GM19238 (cell line): ENCODE results near the gene UNC13B.
"Not testable (repeated sequence)": the region's sequence is repeated elsewhere in the genome, so short reads cannot be mapped to it uniquely, and the experiment has no call there.

ENCODE experiments used
- DNase-seq: peaks from one replicate; pipeline ENCODE4 v3.0.0; 2011; ENCODE audit warnings: low spot score; ENCODE audit not compliant: insufficient read length

The UNC13B gene

DNA sequence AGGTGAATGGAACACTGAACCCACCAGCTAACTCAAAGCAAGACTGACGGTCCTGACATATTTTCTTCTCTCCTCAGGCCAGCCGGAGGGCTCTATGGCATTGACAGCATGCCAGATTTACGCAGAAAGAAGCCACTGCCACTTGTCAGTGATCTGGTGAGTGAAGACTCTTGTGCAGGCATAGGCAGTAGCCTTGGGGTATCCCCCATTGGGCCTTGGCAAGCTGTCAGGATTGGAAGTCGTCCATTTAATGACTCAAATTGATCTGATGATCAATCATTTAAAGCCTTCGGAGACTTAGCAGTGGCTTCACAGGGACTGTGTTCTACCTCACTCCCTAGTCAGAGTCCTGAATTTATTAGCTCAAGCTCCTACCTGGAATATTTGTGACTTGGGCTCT is 208.4 kb downstream of the UNC13B start:
- DNase-seq = no peak

DNA sequence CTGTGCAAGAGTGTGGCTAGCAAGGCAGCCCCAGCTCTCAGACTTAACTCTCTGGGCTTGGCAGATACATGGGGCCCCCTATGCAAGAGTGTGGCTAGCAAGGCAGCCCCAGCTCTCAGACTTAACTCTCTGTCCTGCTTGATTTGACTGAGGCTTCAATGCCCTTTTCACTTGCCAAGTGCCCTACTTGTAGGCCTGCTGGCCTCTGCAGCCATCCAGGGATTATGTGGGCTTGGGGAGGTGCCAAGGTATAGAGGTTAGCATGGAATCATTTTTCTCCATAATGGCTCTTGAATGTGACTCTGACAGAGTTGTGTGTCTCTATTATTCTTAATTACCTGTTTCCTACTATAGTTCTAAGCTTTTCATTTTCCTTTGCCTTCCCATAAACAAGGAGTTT is 212.6 kb downstream of the UNC13B start:
- DNase-seq = no peak

DNA sequence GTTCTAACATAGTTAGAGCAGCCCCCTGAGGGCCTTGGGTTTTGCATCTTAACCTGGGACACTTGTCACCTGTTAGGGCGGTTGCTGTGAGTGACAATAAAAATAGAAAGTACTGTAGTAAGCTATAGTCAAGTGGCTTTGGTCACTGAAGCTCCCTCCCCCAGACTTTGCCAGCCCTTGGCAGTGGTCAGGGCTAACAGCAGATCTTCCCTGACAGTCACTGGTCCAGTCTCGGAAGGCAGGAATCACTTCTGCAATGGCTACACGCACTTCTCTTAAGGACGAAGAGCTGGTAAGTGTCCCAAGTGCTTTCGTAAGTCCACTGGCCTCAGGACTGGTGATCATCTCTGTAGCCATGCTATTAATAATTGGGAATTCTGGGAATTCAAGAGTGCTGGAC is 213.1 kb downstream of the UNC13B start:
- DNase-seq = no peak

DNA sequence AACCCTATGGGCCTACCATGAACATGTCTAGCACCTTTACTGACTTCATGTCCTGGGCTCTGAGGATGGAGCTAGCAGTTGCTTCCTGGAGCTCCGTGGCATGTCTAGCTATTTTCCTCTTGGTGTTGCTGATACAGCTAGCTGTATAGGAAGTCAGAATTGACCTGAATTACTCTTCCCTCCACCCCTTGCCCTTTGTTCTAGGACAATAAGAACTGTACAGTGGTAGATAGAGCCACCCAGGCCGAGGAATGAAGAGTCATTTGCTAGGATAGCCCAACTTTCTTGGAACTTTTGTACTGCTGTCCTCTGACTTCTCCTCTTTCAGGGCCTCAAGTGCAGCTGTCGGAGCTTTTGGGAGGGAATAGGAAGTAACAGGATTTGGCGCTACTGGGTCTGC is 218.2 kb downstream of the UNC13B start:
- DNase-seq = no peak

DNA sequence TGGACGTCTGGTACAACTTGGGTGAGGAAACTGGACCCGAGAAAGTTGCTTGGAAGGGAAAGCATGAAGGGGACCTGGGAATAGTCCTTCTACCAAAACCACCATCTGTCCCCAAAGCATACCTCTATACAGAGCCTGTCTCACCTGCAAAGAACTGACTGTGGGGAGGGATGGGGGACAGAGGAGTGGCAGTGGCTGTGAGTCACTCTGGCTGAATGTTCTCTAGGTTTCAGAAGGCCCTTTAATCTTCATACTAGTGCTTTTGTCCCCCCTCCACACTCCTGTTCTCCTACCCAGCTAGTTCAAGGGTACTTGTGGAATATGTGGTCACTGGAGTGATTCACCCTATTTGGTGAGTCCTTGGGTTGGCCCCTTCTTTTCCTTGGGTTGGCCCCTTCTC is 218.8 kb downstream of the UNC13B start:
- DNase-seq = no peak

DNA sequence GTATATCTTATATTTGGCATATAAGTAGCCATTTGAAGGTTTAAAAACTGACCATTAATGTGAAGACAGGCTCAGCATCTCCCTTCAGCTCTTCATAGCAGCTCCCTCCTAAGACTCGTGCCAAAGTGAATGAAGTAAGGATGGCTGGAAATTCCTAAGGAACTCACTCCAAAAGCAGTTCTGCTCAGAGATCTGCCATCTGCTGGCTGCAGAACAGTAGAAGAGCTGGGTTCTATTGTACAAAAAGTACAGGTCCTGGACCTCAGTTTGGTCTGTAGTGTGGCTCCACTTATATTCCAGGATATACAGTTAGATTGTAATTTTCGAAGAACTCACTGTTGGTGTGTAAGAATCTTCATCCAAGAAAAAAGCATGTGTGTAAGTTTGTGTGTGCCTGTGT is 223.2 kb downstream of the UNC13B start:
- DNase-seq = no peak

DNA sequence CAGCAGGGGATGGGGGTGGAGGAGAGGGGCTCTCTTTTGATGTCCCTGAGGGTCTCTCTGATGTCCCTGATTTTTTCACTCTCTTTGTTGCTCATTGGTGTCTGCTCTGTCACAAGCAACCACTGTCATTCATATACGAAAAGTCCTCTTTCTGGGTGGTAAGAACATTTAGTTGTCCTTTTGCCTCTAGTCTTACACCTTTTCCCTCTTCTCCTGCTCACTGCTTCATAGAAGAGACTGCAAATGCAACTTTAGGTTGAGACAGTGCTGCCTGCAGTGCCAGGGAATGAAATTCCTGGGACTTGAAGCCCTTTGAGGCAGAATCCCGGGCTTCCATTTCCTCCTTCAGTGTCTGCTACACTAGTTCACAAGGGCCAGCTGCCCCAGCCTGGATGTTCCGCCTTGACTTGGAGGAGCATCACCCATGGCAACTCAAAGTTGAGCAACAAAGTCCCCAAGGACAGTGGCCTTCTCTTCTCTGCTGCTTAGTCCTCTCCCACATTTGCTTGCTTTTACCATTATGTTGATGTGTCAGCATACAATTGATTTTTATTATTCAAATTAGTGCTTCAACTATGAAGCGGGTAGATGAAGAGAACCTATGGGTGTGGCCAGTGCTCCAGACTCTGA is 233.4 kb downstream of the UNC13B start:
- DNase-seq = no peak

DNA sequence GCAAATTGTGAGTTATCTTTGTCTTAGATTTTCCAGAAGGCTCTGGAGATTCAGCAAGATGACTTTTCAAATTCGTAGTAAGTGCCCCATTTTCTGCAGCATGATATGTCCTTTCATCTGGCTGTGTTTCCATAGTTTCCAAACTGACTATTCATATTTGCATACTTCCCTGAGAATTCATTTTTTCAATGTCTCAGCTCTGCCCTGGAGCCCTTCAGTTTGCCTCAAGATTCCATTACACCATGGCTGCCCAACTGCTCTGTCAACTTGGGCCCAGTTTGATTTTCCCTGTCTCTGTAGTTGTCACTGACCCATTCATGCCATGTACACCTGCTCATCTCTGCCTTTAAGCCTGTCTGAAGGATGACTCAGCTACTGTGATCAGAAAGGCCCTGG is 233.9 kb downstream of the UNC13B start:
- no peak for DNase-seq

DNA sequence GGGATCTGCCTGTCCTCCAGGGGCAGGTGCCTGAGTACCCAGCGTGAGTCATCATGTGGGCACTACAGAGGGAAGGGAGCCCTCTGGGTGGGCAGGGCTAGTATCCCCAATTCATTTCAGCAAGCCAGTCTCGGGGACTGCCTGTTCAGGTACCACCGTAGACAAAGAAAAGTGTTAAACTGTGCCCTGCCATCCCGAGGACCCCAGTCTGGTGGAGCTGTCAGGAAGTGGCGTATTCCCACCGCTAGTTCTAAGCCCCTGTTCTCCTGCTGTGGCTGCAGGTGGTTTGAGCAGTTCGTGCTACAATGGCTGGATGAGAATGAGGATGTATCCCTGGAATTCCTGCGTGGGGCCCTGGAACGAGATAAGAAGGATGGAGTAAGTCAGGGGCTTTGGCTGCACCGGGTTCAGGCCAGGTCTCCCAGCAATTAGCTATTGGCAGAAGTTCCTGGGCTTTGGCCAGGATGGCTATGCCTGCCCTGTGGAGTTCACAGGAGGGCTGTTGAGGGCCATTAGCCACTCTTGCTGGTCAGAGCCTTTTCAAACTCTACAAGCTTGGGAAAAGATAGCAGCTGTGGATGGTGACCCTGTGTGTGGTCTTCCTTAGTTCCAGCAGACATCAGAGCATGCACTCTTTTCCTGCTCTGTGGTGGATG is 234.9 kb downstream of the UNC13B start:
- DNase-seq = no peak

DNA sequence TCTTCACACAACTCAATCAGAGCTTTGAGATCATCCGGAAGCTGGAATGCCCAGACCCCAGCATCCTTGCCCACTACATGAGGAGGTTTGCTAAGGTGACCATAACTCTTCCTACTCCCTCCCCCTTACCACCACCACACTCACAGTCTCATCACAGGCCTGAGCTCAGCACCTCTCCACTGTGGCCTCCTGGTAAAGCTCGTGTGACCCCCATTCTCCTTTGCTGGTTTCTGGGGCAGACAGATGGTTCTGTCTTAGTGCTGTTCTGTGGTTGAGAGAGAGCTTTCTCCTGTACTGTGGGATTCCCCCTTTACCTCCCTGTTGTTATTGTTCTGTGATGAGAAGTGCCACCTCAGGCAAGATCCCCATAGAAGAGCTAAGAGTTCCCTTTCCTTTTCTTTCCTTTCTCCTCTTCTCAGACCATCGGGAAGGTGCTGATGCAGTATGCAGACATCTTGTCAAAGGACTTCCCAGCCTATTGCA is 235.4 kb downstream of the UNC13B start:
- DNase-seq = no peak

DNA sequence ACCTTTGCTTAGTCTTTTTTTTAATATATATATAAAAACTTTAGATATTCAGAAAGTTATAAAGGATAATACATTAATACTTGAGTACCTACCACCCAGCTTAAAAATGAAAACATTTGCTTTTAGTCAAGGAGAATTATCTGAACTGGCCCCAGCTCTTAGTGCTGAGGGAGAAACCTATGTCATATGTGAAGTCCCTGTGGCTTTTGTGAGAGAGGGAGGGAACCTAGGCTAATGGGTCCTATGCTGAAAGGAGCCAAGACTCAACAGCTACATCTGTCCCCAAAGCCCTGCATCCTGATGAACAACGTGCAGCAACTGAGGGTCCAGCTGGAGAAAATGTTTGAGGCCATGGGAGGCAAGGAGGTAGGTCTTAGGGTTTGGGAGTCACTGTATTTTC is 236.1 kb downstream of the UNC13B start:
- DNase-seq = no peak

DNA sequence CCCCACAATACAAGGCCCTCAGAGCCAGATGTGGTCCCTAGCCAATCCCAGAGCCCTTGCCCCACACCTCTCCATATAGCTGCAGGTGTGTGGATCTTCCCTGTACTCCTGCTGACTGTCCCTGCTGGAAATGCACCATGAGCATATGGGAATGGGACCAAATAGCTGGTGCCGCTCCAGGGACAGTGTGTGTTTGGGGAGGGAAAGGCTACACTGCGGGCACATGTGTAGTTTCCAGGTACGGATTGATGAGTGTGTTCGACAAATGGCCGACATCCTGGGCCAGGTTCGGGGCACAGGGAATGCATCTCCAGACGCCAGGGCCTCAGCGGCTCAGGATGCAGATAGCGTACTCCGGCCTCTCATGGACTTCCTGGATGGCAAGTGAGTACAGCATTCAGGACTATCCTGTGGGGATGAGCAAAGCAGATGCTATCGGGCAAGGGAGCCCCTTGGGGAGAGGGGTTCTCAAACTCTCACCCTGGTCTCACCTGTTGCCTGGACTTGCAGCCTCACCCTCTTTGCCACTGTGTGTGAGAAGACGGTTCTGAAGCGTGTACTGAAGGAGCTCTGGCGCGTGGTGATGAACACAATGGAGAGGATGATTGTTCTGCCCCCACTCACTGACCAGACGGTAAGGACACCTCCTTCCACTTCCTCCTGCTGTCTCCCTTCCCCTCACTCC is 237.0 kb downstream of the UNC13B start:
- DNase-seq = no peak

DNA sequence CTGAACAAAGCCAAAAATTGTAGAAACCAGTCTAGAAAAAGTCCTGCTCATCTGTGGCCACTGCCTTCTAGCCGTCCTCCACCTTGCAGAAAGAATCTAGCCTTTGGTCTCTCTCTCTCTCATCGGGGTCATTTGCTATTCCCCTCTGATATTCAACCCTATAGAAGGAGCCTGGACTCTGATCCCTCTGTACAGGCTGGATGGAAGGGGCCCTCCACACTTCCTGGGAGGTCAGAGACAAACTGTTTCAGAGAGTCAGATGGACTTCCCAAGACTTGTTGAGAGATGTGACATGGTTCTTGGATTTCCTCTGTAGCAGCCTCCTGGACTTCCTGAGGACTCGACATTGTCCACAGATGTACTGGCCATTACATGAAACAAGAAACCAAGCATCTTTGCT is 243.1 kb downstream of the UNC13B start:
- DNase-seq = no peak

DNA sequence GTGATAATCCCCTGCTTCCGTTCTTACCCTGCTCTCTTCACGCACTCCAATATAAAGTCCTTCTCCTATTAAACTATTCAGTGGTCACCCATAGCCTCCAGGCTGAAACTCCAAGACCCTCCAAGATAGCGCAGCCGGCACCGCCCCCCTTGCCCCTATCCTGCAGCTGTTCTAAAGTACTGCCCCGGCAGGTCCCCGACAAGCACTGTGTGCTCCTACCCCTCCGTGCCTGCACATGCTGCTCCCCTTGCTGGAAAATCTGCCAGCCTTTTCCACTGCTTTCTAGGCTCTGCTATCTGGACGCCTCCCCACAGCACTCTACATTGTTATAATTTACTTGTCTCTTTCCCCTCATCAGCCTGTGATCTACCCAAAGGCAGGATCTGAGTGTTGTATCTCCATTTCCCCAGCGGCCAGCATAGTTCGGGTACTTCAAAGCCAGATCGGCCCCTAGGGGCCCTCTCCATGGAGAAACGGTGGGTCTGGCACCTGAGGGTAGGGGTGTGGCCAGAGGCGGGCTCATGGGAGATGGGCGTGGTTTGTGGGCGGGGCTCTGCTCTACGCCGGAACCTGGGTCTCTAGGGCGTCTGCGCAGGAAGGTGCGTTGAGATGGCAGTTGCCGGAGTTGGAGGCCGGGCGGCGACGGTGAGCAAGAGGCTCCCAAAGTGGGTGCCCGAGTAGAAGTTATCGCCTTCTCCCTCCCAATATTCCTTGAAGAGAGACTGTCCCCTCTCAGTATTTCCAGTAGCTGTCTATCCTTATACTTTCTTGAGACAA is 244.6 kb downstream of the UNC13B start:
- no peak for DNase-seq

DNA sequence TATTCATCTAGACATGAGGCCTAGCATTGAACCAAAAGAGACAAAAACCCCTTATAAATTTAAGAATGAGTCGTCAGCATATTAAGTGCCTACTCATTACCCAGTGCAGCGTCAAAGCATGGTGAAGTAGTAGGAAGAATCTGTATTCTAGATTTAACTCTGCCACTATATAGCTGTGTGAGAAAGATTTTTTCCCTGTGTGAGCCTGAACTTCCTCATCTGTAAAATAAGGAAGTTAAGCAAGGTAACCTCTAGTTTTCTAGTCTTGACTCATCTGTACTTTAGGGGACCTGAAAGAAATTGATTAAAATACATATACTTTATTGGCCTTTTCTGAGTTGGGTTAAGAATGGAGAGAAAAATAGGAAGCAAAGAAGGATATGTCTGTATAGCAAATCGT is 246.0 kb downstream of the UNC13B start:
- no peak for DNase-seq

DNA sequence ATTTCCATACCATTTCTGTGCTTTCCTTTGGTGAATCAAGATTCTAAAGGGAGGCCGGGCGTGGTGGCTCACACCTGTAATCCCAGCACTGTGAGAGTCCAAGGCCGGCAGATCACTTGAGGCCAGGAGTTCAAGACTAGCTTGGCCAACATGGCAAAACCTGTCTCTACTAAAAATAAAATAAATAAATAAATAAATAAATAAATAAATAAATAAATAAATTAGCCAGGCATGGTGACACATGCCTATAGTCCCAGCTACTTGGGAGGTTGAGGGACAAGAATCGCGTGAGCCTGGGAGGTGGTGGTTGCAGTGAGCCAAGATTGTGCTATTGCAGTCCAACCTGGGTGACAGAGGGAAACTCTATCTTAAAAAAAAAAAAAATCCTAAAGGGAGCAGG is 247.6 kb downstream of the UNC13B start:
- not testable (repeated sequence) for DNase-seq

DNA sequence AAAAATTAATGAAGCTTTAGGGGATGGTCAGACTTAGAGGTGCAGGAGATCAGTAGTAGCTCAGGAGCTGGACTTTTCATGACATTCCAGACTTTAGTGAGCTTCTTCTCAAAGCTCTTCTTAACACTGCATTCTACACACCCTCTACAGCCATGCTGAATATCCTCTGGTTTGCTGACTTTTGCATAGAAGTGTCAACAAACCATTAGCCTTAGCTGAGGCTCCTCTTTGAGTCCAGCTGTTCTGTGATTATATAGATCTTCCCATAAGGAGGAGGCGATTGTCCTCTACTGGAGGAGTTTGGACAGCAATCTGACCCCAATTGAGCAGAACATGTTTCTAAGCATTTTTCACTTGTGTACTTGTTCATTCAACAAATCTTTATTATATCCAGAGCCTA is 253.1 kb downstream of the UNC13B start:
- DNase-seq = no peak

DNA sequence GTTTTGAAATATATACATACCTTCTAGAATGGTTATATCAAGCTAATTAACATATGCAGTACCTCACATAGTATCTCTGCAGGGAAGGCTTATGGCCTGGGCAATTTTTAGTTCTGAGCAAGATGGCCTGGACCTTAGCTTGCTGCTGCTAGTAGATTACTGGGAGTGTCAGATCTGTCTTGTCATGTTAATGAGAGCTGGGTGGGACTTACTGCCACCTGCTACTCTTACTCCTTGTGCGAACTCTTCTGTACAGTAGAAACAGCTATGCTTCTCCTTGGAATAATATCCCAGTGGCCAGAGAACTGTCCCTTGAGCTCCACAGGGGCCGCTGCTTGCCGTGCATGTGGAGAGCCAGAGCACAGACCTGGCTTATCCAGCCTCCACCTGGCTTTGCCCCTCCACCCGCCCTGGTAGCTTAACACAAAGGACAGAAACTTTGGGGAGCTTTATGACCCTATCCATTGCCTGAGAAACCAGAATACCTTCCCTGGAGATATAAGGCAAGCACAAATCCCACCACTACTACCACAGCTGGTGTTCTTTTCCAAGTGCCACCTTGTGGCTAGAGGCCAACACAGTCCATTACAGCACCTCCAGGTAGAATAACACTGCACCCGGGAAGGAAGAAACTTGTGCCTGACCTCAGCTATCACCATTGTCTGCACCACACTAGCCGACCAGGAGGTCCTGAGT is 253.7 kb downstream of the UNC13B start:
- DNase-seq = no peak

DNA sequence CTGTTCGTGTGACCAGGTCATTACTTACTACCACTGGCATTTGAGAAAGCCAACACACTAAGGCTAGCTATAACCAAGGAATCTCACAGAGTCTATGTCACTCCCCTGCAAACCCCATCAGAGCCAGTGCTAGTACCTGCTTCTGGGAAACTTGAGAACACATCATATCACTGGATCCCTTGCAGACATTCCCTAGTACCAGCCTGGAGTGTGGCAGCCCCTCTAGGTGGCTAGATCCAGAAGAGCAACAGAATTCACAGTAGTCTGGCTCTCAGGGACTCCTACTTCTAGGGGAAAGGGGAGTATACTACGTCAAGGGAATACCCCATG is 254.3 kb downstream of the UNC13B start:
- DNase-seq = no peak

DNA sequence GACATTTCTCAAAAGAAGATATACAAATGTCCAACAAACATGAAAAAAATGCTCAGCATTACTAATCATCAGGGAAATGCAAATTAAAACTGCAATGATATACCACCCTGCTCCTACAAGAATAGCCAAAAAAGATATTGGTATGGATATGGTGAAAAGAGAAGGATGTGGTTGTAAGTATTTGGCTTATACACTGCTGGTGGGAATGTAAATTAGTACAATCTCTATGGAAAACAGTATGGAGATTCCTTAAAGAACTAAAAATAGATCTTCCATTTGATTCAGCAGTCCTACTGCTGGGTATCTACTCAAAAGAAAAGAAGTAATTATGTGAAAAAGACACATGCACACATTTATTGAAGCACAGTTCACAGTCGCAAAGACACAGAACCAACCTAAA is 260.5 kb downstream of the UNC13B start:
- no peak for DNase-seq

DNA sequence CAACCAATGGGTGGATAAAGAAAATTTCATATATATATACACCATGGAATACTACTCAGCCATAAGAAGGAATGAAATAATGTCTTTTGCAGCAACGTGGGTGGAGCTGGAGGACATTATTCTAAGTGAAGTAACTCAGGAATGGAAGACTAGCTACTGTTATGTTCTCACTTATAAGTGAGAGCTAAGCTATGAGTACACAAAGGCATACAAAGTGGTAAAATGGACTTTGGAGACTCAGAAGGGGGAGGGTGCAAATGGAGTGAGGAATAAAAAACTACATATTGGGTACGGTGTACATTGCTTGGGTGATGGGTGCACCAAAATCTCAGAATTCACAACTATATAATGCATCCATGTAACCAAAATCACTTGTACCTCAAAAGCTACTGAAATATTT is 260.9 kb downstream of the UNC13B start:
- DNase-seq = no peak

DNA sequence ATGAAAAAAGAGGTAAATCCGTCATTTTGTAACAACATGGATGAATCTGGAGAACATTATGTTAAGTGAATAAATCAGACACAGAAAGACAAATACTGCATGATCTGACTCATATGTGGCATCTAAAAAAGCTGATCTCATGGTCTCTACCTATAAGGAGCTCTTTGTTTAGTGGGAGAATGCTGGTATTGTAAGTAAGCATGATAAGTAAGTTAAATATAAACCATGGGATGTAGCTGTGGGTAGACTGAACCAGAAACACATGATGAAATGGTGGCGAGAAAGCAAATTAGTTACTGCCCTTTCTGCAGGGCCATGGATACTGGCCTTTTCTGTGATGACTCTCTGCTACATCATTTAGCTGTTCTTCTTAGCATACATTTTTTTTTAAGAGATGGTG is 261.7 kb downstream of the UNC13B start:
- DNase-seq = no peak
